AG08395 (cell line): ENCODE measurements around the gene PLEKHO1.

ENCODE experiments used
- DNase-seq: peaks from one replicate; pipeline ENCODE4 v3.0.0; 2012; ENCODE audit warnings: mixed read lengths, low spot score

The PLEKHO1 gene

DNA sequence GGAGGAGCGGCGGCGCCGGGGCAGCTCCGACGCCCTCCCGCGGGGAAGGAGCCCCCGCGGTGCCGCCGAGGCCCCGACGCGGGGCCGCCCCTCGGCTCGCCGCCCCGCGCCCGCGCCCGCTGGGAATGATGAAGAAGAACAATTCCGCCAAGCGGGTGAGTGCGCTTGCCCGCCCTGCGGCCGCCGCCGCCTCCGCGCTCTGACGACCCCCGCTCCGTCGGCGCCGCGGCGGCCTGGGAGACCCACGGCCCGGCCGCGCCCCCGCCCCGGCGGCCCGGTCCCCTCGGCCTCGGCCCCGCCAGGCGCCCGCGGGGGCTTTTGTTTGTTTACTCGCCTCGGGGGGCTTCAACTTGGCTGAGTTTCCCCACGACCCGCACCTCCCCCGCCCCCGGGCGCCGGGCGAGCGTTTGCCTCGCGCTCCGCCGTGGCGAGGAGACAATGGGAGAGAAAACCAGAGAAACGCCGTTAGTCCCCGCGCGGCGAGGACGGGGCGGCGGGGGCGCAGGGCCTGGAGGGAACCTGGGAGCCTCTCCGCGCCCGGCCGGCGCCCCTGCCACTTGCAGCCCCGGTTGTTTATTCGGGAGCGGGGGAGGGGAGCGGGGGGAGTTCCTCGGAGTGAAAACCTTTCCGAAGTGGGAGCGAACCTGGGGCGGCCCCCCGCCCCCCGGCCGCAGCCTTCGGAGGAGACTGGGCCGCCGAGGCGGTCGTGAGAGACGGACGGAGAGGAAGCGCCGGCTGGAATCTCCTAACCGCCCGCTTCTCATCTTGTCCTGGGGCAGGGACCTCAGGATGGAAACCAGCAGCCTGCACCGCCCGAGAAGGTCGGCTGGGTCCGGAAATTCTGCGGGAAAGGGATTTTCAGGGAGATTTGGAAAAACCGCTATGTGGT is 661 bp downstream of the PLEKHO1 start:
- no peak for DNase-seq

DNA sequence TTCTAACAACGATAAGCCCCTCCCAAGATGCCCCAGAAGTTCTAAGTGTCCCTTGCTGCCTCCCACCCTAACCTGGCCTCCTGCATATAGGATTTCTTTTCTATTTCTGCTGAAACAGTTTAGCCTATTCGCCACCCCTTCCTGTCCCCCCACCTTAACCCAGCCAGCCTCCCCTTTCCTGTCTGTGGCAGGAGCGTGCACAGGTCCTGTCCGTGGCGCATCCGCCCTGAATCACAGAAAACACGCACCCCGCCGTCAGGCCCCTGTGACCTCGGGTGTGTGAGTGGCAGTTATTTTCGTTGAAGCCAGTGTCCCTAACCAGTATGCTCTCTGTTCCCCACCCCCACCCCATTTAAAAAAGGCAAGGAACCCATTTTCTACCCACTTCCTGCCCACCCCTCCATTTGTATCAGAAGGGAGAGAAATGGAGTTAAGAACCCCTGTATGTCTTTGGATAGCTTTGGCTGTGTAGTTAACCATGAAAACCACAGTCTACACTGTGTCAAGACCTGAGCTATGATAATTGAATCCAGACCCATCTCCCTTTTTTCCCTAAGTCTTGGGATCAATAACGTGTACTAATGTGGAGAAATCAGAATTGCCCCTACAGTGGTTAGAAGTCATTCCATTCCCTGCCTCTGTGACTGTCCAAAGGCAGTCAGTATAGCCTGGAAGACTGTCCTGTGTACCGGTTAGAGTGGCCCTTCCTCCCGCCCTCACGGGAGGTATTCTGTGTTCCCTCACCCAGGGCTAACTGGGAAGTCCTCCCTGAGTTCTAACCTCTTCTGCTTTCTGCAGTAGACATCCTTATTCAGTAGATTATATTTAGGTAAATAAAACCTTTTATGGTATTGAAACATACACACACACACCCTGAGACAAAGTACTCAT is 1.8 kb downstream of the PLEKHO1 start:
- no peak for DNase-seq

- DNase-seq: no peak
Measured at GRCh38 chr1:150152182-150152536, 2.4 kb downstream of the PLEKHO1 start.

- peak; percentile 69 for DNase-seq
Measured at GRCh38 chr1:150152772-150153456, 3.2 kb downstream of the PLEKHO1 start.

- DNase-seq: no peak
Measured at GRCh38 chr1:150154143-150154542, 4.4 kb downstream of the PLEKHO1 start.

GRCh38 chr1:150155413-150156071 is 5.8 kb downstream of the PLEKHO1 start:
- DNase-seq: no peak

GRCh38 chr1:150156868-150157603 is 7.3 kb downstream of the PLEKHO1 start:
- peak; percentile 22 for DNase-seq

- no peak for DNase-seq
Measured at GRCh38 chr1:150159550-150159949, 9.8 kb downstream of the PLEKHO1 start.

- DNase-seq: no peak
Measured at GRCh38 chr1:150160964-150161621, 11.4 kb downstream of the PLEKHO1 start.

DNA sequence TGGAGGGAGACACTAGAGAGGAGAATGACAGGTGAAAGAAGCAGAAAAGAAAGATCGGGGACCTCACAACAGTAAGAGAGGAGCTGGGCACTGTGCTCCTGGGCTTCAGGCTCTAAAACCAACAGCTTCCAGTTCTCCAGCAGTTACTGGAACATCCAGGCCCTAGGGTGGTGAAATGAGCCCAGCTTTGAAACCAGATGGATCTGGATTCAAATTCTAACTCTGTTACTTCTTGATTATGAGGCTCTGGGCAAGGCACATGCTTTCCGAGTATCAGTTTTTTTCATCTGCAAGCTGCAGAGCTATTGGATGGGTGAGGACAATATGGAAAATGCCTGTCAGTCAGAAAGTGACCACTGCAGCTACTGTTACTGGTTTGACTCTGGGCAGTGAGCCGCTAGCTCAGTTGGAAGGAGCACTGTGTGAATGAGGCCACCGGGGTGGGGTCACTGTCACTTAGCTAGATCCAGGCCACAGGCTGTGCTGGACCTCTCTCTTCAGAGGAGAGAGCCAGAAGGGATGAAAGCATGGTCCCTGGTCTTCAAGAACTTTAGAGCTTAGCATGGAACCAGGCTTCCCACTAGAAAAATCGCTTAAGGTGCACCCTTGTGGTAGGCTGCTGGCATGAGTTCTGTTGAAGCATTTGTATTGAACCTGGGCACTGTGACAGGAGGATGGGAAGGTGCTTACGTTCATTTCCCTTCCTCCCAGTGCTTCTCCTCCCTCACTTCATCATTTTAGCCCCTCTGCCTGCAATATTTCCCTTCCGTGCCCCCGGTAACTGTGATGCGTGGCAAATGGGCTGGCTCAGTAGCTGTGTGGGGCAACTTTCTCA is 12.2 kb downstream of the PLEKHO1 start:
- DNase-seq: no peak

GRCh38 chr1:150162582-150162861 is 12.8 kb downstream of the PLEKHO1 start:
- no peak for DNase-seq

- peak; percentile 98 for DNase-seq
Measured at GRCh38 chr1:150162862-150163706, 13.4 kb downstream of the PLEKHO1 start.

GRCh38 chr1:150164224-150164623 is 14.5 kb downstream of the PLEKHO1 start:
- DNase-seq: no peak

DNA sequence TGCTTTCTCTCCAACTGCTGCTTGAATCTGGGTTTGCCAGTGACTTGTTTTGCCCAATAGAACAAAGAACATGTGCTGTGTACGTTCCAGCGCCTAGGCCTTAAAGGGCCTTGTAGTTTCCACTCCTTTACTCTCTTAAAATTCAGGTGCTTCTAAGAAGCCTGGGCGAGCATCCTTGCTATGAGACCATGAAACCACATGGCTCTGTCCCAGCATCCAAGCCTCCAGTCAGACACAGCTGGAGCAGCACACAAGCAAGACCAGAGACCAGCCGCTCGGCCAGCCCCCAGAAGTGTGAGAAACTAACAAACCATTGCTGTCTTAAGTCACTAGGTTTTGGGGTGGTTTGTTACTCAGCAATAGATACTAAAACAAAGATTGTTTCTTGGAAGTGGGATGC is 15.1 kb downstream of the PLEKHO1 start:
- no peak for DNase-seq

DNA sequence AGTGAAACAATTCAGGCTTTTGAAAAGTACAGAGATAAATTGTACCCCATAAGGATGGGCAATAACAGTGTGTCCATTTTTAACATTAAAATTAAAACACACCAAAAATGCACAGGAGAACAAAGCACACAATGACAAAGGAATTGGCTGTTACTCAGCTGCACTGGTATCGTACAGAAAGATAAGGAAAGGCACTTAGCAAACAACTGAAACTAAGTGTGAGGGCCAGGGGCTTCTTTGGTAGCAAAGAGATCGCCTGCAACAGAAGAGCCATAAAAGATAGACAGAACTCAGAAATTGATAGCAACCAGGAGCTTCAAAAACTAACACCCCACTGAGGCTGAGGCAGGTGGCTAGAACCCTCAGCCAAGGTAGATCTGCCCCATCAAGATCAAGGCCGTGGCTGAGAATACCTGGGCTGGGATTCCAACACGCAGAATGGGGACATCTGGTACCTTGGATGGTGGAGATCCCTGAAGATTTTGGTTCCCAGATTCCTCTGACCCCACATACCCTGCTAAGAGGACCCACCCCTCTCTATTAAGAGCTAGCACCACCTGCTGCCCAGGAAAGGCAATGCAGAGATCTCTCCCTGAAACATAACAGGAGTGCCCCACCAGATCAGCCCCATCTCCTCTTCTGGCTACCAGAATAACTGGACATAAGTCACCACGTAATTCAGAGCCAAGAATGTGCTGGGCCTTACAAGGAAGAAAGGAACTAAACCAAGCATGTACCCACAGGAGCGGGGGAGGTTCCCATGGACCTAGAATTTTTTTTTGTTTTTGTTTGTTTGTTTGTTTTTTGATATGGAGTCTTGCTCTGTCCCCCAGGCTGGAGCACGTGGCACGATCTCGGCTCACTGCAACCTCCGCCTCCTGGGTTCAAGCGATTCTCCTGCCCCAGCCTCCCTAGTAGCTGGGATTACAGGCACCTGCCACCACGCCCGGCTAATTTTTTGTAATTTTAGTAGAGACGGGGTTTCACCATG is 16.2 kb downstream of the PLEKHO1 start:
- DNase-seq: peak; percentile 45

GRCh38 chr1:150168960-150169601 is 19.4 kb downstream of the PLEKHO1 start:
- DNase-seq: peak; percentile 72

GRCh38 chr1:150171801-150172200 is 22.1 kb downstream of the PLEKHO1 start:
- no peak for DNase-seq
